ENCODE data around the gene DR1. TPM values are rescaled to one million over a fixed set of nuclear protein-coding genes. Genes with fewer than 3 reads are reported as not detected.

DR1 gene
- total and polyA plus RNA-seq, 2 of the 13 experiments (the other 11 are each of a cell fraction or from before 2014, with no cell fraction given), result 17.8 to 42.3 TPM

- TF ChIP-seq ZNF407 (CRISPR knock-in tag; IDR thresholded peaks at IDR 0.05; ENCODE audit: not compliant biosample characterization), result peak; percentile 58
- TF ChIP-seq HNRNPK (IDR thresholded peaks at IDR 0.05; ENCODE audit: low read depth, low read length, poor library complexity, severe bottlenecking), result peak; percentile 94
- peak; percentile 71 for TF ChIP-seq SMAD3 (CRISPR knock-in tag; IDR thresholded peaks at IDR 0.05)
- TF ChIP-seq DDIT3 (CRISPR knock-in tag; IDR thresholded peaks at IDR 0.05), result no peak
- TF ChIP-seq HNF1B (CRISPR knock-in tag; IDR thresholded peaks at IDR 0.05), result peak; percentile 93
- no peak for TF ChIP-seq ZFP41 (CRISPR knock-in tag; IDR thresholded peaks at IDR 0.05; ENCODE audit: borderline replicate concordance)
- peak; percentile 68 for TF ChIP-seq XRCC5 (optimal IDR thresholded peaks at IDR 0.05; ENCODE audit: low read length)
- TF ChIP-seq HNRNPLL (IDR thresholded peaks at IDR 0.05; ENCODE audit: low read depth, low read length, poor library complexity, severe bottlenecking), result peak; percentile 78
- peak; percentile 98 for TF ChIP-seq ASH2L (IDR thresholded peaks at IDR 0.05; ENCODE audit: insufficient read length, low read depth, low read length)
- no peak for TF ChIP-seq MATR3 (CRISPR knock-in tag; IDR thresholded peaks at IDR 0.05)
- peak; percentile 60; the same call in 1 of the 2 replicates for TF ChIP-seq MAF1 (CRISPR knock-in tag; IDR thresholded peaks at IDR 0.05; ENCODE audit: borderline replicate concordance)
- TF ChIP-seq ZNF441 (CRISPR knock-in tag; IDR thresholded peaks at IDR 0.05; ENCODE audit: borderline replicate concordance), result peak; percentile 90
- no peak; the same call in 1 of the 2 replicates for TF ChIP-seq ZNF546 (CRISPR knock-in tag; conservative IDR thresholded peaks at IDR 0.05)
- peak; percentile 68; the same call in 1 of the 2 replicates for TF ChIP-seq ATF2 (CRISPR knock-in tag; IDR thresholded peaks at IDR 0.05)
- peak; percentile 82 for TF ChIP-seq GATAD2A (CRISPR knock-in tag; IDR thresholded peaks at IDR 0.05)
Measured at GRCh38 chr1:93345633-93346420, at the start of gene DR1 (continued).

Measured in HepG2 (cell line).